ENCODE measurements around the gene CTIF.

The CTIF gene

GRCh38 chr18:48834413-48835031 is 295.7 kb downstream of the CTIF start:
- H3K27ac ChIP-seq: peak overlapping the region; percentile 40
- TF ChIP-seq, protein P1, sequence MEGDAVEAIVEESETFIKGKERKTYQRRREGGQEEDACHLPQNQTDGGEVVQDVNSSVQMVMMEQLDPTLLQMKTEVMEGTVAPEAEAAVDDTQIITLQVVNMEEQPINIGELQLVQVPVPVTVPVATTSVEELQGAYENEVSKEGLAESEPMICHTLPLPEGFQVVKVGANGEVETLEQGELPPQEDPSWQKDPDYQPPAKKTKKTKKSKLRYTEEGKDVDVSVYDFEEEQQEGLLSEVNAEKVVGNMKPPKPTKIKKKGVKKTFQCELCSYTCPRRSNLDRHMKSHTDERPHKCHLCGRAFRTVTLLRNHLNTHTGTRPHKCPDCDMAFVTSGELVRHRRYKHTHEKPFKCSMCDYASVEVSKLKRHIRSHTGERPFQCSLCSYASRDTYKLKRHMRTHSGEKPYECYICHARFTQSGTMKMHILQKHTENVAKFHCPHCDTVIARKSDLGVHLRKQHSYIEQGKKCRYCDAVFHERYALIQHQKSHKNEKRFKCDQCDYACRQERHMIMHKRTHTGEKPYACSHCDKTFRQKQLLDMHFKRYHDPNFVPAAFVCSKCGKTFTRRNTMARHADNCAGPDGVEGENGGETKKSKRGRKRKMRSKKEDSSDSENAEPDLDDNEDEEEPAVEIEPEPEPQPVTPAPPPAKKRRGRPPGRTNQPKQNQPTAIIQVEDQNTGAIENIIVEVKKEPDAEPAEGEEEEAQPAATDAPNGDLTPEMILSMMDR (IDR thresholded peaks at IDR 0.05): no peak
- peaks cover 12% of the 10 kb centered on the region for H3K79me2 ChIP-seq
- H2AFZ ChIP-seq: no peak overlapping the region
- no peak overlapping the region for H3K4me3 ChIP-seq (ENCODE audit: low read depth, low read length)
- H3K27me3 ChIP-seq (ENCODE audit: control insufficient read depth, insufficient read depth, low read length): no peaks in the 10 kb centered on the region
- no peak overlapping the region for H3K4me2 ChIP-seq (ENCODE audit: low read length)
- H3K9ac ChIP-seq: no peak overlapping the region
- H3K4me1 ChIP-seq: peaks cover 8% of the 10 kb centered on the region
- H3K36me3 ChIP-seq (ENCODE audit: control insufficient read depth, insufficient read depth, low read length): no peaks in the 10 kb centered on the region
- no peaks in the 10 kb centered on the region for H3K9me3 ChIP-seq (ENCODE audit: control insufficient read depth, low read length)

DNA sequence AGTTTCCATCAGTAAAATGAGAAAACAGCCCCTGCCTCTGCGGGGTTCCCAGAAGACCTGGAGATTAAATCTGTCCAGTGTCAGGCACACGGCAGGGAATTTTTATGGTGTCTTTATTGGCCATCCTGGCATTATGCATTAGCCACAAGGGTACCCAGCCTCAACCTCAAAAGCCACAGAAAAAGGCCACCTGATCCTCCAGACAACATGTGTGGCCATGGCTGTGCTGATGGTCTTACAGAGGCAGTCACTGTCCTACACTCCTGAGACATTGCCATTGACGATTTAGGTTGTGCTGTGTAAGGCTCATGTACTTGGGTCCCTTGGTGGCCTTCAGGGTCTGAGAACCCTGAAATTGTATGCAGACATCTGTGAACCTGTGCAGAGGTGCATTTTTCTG is 296.3 kb downstream of the CTIF start:
- H3K79me2 ChIP-seq: peaks cover 14% of the 10 kb centered on the region
- no peaks in the 10 kb centered on the region for H3K36me3 ChIP-seq (ENCODE audit: control insufficient read depth, insufficient read depth, low read length)
- TF ChIP-seq, protein P1 (IDR thresholded peaks at IDR 0.05): no peak
- H3K27ac ChIP-seq: peak overlapping the region; percentile 22
- H3K9me3 ChIP-seq (ENCODE audit: control insufficient read depth, low read length): no peaks in the 10 kb centered on the region
- H3K4me1 ChIP-seq: peaks cover 7% of the 10 kb centered on the region
- H3K9ac ChIP-seq: no peak overlapping the region
- no peaks in the 10 kb centered on the region for H3K27me3 ChIP-seq (ENCODE audit: control insufficient read depth, insufficient read depth, low read length)
- H2AFZ ChIP-seq: no peak overlapping the region
- H3K4me3 ChIP-seq (ENCODE audit: low read depth, low read length): no peak overlapping the region
- H3K4me2 ChIP-seq (ENCODE audit: low read length): no peak overlapping the region

DNA sequence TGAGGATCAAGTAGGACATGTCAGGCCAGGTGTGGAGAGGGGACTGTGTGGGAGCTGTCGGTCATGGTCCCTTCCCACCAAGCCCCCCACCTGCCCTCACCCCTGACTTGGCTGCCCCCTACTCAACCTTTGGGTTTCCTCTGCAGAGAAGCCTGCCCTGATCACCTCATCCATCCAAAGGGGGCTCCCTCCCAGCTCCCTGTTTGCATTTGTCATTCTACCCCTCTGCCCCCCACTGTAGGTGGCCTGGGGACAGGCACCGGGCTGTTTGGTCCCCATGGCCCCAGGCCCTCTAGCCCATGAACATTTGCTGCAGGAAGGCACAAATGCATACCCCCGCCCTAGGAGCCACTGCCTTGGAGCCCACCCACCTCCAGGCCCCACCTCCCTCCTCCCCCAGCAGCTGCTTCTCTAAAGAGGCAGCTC is 296.9 kb downstream of the CTIF start:
- Histone ChIP-seq H3K9me3 (ENCODE audit: control insufficient read depth, low read length) (no peaks in the 10 kb centered on the region), H3K4me1 (peaks cover 8% of the 10 kb centered on the region)

GRCh38 chr18:48836231-48836805 is 297.5 kb downstream of the CTIF start:
- Histone ChIP-seq H3K27me3 (ENCODE audit: control insufficient read depth, insufficient read depth, low read length) (no peaks in the 10 kb centered on the region), H3K4me2 (ENCODE audit: low read length) (no peak overlapping the region), H3K36me3 (ENCODE audit: control insufficient read depth, insufficient read depth, low read length) (no peaks in the 10 kb centered on the region), H3K4me1 (peaks cover 10% of the 10 kb centered on the region), H2AFZ (no peak overlapping the region), H3K9me3 (ENCODE audit: control insufficient read depth, low read length) (no peaks in the 10 kb centered on the region), H3K4me3 (ENCODE audit: low read depth, low read length) (no peak overlapping the region), H3K79me2 (peaks cover 14% of the 10 kb centered on the region), H3K9ac (no peak overlapping the region), H3K27ac (no peak overlapping the region)
- TF ChIP-seq, protein P1 (IDR thresholded peaks at IDR 0.05): no peak

More for the DNA sequence above, 296.9 kb downstream of the CTIF start:
- Histone ChIP-seq H3K36me3 (ENCODE audit: control insufficient read depth, insufficient read depth, low read length) (no peaks in the 10 kb centered on the region), H3K27ac (no peak overlapping the region), H3K79me2 (peaks cover 14% of the 10 kb centered on the region), H3K27me3 (ENCODE audit: control insufficient read depth, insufficient read depth, low read length) (no peaks in the 10 kb centered on the region), H3K9ac (no peak overlapping the region), H3K4me2 (ENCODE audit: low read length) (no peak overlapping the region), H3K4me3 (ENCODE audit: low read depth, low read length) (no peak overlapping the region), H2AFZ (no peak overlapping the region)
- TF ChIP-seq, protein P1 (IDR thresholded peaks at IDR 0.05): no peak
